ENCODE data around the gene DNLZ.

- no peak for TF ChIP-seq TAF1 (IDR thresholded peaks at IDR 0.05; ENCODE audit: low read depth, low read length)
- TF ChIP-seq POLR2AphosphoS5 (IDR thresholded peaks at IDR 0.05; ENCODE audit: low read depth, low read length), result no peak
Measured at GRCh38 chr9:136376457-136376856, 12.9 kb upstream of the DNLZ start.

Data from GM12891 (cell line).